Fibroblast of skin of back (primary cell): ENCODE measurements around the gene ERMARD. TPM values are rescaled to one million over a fixed set of nuclear protein-coding genes. Genes with fewer than 3 reads are reported as not detected.

Experiments used
- DNase-seq: peaks from one replicate; pipeline ENCODE4 v3.0.0-alpha.2; 2013
- polyA plus RNA-seq, 2 experiments: library from polyadenylated mRNA; unstranded; fragments of 120-200 nt; gene quantifications; one replicate each; pipeline ENCODE4 v1.2.1, GENCODE V29; 2013; ENCODE audit not compliant: insufficient read length in 2 of 2

ERMARD gene
- 9.5 TPM for polyA plus RNA-seq (2013, experiment 1 of 2; ENCODE audit: insufficient read length)
- 10.9 TPM for polyA plus RNA-seq (2013, experiment 2 of 2; ENCODE audit: insufficient read length)

DNA sequence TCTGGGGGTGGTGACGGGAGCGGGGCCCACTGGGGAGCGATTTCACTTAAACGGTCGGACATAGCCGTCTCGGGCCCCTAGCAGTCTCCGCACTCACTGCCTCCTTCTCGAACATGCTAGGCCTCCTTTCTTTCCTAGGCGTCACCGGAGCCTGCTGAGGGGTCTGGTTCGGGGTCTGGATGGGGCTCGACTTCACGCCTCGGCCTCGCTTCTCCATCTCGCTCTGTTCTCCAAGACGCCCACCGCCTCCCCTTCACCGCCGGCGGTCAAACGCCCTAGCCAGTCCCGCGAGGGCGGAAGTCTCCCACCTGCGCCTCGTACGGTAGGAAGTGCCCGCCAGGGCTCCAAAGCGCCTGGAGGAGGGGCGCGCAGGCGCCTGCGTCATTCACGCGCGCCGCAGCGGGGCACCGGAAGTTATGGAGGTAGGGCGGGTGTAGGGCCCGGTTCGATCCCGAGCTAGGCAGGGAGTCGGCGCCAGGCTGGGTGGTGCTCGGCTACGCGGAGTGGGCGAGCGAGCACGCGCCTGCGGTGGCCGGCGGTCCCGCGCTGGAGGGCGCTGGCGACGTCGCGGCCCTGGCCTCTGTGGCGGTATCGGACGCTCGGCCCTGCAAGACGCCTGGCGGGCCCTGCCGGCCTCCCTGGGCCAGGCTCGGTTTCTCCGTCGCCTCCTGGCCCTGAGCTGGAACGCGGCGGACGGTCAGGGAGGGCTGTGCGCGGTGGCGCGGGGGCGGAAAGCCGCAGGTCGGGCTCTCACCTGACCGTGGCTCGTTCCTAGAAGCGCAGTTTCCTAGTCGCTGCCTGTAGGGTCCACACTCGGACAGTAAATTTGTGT, at the start of gene ERMARD, which contains the start of gene DYNLT2:
ERMARD (plus strand) TSS at position 381 of the 832 bp plus-strand sequence; CDS start at position 417, 36 bp downstream.
DYNLT2 (minus strand) TSS at position 331 of the 832 bp plus-strand sequence; CDS start at position 217, 114 bp downstream.
- peak; percentile 94 for DNase-seq

- peak; percentile 96 for DNase-seq
These were observed 49.2 kb upstream of the ERMARD start, which contains the start of the genes C6orf120 and WDR27 for GRCh38 chr6:169701954-169702839. C6orf120 (plus strand) TSS chr6:169702126; CDS start chr6:169702460, 334 bp downstream. WDR27 (minus strand) TSS chr6:169702029; CDS start chr6:169689005, 13,024 bp downstream.

DNA sequence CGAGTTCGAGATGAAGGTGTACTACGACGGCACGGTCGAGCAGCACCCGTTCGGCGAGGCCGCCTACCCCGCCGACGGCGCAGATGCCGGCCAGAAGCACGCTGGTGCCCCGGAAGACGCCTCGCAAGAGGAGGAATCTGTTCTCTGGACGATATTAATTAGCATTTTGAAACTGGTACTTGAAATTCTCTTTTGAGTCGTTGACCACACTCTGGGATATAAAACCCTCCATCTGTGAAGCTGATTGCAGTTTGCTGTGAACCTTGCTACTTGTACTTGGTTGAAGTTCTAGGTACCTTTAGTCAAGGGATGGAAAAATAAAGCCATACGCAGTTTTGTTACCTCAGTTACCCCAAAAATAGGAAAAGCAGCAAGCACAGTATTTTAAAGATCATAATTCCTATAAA, 48.6 kb upstream of the ERMARD start:
- no peak for DNase-seq

DNA sequence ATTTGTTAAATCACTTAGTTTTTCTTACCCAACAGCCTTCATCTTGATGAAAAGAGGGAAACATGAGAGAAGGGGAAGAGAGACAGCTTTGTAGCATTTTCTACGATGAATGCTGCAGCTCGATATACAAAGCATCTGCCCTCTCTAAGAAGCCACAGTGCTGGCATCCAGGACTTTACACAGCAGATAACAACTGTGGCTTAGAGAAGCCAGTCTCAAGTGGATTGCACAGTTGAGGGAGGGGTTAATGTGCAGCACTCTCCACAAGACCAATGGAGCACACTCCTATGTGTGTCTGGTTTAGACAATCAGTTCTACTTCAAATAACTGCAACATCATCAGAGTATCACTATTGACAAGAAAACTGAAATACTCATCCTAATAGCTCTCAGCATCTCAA, 43.6 kb upstream of the ERMARD start:
- DNase-seq: no peak

DNA sequence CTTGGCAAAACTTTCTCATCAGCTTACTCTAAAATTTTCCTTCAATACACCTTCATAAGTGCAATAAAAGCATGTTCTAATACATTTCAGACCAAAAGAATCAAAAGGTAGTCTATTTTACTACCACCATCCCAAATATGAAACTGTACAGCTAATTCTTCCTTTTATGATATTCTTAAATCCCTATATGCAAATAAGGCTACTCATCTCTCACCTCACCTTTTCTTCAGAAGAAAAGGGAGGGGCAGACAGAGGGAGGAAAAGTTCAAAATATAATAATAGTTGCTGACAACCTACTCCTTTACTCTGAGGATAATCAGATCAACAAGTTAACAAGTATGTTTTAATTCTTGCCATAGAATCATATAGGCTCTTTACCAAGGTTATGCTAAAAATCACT, 42.1 kb upstream of the ERMARD start:
- DNase-seq: no peak

DNA sequence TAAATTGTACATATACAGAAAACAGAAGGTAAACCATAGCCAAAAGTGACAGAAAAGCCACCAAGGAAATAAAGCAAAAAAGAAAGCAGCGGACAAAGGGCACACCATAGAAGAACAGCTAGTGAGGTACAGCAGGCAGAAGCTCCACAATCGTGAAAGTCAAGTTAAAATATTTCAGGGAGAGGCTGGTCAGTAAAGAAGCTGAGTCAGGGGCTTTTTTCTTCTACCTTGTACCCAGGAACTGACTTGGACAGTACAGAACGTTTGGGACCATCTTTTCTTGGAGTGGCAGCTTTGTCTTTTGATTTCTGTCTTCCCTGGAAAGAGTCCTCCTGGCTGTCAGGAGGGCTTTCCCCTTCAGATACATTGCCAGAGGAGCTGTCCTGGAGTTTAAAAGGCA, 41.4 kb upstream of the ERMARD start:
- DNase-seq: no peak

GRCh38 chr6:169714178-169714577, 37.2 kb upstream of the ERMARD start:
- DNase-seq: no peak

DNA sequence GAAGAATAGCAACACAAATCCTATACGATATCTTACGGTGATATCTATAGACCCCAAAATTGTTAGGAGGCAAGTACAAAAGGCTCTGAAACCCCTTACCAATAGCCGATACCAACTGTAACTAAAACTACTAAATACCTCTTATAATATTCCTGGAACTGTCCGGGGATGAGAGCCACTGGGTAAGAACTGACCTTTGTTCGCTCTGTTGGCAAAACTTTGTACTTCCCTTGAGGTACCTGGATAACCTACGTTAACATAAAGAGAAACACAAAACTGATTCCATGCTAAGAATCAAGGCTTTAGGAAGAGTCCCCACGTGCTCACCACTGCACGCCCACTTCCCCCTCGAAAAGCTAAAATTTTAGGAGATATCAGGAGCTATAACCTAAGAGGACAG, 36.8 kb upstream of the ERMARD start:
- DNase-seq: no peak

- no peak for DNase-seq
These were observed 32.3 kb upstream of the ERMARD start for GRCh38 chr6:169719117-169719516.

- DNase-seq: no peak
These were observed 31.1 kb upstream of the ERMARD start for GRCh38 chr6:169720207-169720855.

- DNase-seq: peak; percentile 44
These were observed 28.8 kb upstream of the ERMARD start for GRCh38 chr6:169722362-169723199.

GRCh38 chr6:169723200-169723909, 28.1 kb upstream of the ERMARD start:
- peak; percentile 74 for DNase-seq

- DNase-seq: peak; percentile 43
These were observed 27.4 kb upstream of the ERMARD start for GRCh38 chr6:169723991-169724493.

GRCh38 chr6:169724494-169725124, 26.8 kb upstream of the ERMARD start, which contains the start of gene PHF10:
PHF10 (minus strand) TSS chr6:169724500; CDS start chr6:169723931, 569 bp downstream.
- peak; percentile 42 for DNase-seq

DNA sequence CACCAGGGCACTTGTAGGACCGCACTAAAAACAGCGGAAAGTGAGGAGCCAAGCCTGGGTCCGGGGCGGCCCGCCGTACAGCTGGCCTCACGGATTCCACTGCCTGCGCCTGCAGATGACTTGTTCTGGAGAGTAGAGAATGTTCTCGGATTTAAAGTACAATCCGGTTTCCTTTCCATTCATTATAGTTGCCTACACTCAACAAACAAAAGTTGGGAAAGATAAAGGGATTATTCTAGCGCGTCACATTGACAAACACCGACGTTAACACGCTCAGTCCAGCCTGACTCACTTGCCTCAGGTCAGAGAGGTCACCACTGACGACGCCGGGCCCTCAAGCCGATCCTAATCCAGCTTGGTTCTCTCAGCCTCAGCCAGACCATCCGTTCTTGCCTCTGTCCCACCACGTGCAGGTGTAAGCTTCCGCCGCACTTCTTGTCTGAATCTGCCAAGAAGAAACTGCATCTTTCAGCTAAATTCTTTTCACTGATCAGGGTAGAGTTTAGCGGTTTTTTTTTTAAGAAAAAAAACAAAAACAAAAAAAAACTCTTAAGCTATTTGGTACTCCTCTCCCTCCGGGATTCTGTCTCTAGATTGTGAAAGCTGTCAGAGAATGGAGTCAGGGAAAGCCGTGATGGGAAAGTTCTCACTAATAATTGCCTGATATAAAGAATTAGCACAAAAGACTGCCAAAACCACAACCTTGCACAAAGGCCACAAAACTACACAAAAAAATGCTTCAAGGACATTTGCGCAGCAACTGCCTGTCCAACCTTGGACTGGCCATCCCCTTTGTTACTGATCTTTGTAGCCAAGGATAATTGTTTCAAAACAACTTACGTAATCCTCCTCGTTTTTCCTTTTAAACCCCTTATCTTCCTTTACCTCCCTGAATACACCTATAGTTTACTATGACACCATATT, 26.0 kb upstream of the ERMARD start:
- DNase-seq: peak; percentile 19

GRCh38 chr6:169726049-169726400, 25.4 kb upstream of the ERMARD start:
- DNase-seq: no peak

GRCh38 chr6:169726963-169727362, 24.5 kb upstream of the ERMARD start:
- no peak for DNase-seq

- no peak for DNase-seq
These were observed 21.5 kb upstream of the ERMARD start for GRCh38 chr6:169729961-169730360.
